Suppressor macrophage (primary cell): Measurements from ENCODE around the gene FAM171A1.

Experiments
- DNase-seq, 4 experiments: peaks; one replicate each; pipeline ENCODE4 v3.0.0-alpha.2; 2020 to 2022

FAM171A1 gene

GRCh38 chr10:15201589-15202300, 169.3 kb downstream of the FAM171A1 start:
- no peak for DNase-seq

DNA sequence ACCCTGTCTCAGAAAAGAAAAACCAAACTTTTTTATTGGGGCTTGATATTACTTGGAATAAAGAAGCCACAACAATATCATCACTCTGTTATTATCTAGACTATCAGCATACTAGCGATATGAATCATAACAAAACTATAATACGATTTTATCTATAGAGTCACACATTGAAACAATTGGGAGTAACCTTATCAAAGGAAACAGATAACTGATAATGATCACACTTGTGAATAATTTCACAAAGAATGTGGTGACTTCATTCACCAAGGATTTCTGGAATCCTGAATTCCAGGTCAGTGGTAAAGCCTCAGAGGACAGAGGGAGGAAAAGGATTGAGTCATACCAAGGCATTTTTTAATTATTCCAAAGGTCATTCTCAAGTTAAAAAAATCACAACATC, 170.5 kb downstream of the FAM171A1 start:
- DNase-seq: no peak

GRCh38 chr10:15197911-15198310, 173.2 kb downstream of the FAM171A1 start:
- DNase-seq: no peak

- no peak for DNase-seq
Measured at GRCh38 chr10:15197276-15197675, 173.8 kb downstream of the FAM171A1 start.

DNA sequence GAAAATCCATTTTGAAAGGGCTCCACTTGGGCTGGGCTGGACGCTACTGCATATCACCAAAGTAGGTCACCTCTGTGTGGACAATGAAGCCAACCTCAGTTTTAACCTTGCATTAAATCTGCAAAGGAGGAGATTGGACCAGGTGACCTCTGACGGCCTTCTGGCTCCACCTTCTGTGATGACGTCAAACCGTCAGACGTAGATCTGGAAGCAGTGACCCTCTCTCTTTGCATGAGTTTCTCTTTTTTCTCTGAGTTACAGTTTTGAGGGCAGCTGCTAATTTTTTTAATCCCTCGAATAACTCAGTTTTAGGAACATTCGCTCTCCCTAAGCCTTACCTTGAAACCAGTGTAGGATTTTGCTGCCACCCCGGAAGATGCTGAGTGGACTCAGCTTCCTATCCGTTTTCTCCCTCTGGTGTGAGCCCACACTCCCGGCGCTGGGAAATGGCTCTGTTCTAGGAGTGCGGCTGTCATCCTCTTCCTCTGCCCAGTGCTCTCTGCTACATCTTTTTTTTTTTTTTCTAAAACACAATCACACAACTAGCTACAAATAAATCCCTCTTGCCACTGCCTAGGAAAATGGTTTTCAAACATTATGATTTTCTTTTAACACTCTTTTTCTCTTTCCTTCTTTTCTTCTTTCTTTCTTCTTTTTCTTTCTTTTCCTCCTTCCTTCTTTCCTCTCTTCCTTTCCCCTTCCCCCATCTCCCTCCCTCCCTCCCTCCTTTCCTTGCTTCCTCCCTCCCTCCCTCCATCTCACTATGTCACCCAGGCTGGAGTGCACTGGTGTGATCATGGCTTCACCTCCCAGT, 174.9 kb downstream of the FAM171A1 start:
- peak in 2 of 4 experiments; percentile 3 to 6 for DNase-seq

GRCh38 chr10:15189133-15189885, 181.8 kb downstream of the FAM171A1 start:
- DNase-seq: peak; percentile 15 to 61 (median 46)

- no peak for DNase-seq
Measured at GRCh38 chr10:15188603-15189002, 182.5 kb downstream of the FAM171A1 start.

DNA sequence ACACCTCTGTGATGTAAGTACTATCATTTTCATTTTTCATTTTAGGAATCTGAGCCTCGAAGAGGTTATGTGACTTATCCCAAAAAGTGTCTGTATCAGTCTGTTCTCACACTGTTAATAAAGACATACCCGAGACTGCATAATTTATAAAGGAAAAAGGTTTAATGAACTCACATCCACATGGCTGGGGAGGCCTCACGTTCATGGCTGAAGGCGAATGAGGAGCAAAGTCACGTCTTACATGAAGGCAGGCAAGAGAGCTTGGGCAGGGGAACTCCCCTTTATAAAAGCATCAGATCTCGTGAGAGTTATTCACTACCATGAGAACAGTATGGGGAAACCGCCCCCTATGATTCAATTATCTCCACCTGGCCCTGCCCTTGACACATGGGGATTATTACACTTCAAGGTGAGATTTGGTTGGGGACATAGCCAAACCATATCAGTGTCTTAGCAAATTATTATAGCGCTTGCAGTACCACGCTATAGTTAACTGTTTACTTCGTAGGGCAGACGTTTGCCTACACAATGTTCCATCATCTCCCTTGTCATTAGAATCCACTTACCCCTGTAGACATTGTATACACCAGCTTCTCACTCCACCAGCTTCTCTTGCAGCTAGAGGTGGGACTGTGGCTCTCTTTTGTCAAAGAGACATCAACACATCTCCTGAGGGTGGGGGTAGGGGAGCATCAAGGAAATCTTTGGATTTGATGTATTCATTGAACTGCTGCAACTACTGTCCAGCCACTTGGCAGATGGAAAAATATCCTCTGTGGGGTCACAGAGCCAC, 187.2 kb downstream of the FAM171A1 start:
- no peak for DNase-seq

- no peak for DNase-seq
Measured at GRCh38 chr10:15182540-15183207, 188.4 kb downstream of the FAM171A1 start.

DNA sequence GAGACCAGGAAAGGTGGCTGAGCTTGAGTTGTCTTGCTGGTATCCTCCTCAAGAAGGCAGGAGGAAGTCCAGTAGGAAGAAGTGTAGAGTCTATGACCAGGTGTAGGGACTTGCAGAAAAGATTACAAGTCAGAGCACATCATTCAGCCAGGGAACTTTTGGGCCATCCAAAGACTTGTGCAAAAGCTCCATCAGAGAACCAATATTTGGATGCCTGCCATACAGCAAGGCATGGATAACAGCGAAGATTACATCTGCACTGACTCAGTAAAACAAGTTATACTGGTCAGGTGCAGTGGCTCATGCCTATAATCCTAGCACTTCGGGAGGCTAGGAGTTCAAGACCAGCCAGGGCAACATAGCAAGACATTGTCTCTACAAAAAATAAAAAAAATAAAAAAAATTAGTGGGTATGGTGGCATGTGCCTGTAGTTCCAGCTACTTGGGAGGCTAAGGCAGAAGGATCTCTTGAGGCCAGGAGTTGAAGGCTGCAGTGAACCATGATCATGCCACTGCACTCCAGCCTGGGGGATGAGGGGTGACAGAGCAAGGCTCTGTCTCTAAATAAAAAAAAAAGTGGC, 189.4 kb downstream of the FAM171A1 start:
- DNase-seq: no peak

DNA sequence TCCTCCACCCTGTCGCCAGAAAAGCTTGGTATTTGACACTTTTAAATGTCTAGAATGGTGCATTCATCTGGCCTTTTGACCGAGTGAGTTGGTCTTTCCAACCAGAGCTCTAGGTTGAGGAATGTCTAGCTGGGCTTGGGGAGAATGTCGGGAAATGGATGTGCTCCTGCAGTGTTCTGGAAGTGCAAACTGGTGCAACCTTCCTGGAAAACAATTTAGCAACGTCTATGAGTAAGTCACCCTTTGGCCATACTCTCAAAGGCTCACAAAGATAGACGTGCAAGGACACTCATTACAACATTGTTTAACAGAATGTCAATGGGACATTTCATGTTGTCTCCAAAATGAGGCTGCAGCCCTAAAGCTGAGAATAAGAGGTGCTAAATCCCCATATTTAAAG, 190.4 kb downstream of the FAM171A1 start:
- DNase-seq: no peak

- no peak for DNase-seq
Measured at GRCh38 chr10:15176269-15176668, 194.8 kb downstream of the FAM171A1 start.

DNA sequence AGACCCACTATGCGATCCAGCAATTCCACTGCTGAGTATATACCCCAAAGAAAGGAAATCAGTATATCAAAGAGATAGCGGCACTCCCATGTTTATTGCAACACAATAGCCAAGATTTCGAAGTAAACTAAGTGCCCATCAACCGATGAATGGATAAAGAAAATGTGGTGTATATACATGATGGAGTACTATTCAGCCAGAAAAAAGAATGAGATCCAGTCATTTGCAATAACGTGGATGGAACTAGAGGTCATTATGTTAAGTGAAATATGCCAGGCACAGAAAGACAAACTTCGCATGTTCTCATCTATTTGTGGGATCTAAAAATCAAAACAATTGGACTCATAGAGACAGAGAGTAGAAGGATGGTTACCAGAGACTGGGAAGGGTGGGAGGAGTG, 195.5 kb downstream of the FAM171A1 start:
- no peak for DNase-seq

DNA sequence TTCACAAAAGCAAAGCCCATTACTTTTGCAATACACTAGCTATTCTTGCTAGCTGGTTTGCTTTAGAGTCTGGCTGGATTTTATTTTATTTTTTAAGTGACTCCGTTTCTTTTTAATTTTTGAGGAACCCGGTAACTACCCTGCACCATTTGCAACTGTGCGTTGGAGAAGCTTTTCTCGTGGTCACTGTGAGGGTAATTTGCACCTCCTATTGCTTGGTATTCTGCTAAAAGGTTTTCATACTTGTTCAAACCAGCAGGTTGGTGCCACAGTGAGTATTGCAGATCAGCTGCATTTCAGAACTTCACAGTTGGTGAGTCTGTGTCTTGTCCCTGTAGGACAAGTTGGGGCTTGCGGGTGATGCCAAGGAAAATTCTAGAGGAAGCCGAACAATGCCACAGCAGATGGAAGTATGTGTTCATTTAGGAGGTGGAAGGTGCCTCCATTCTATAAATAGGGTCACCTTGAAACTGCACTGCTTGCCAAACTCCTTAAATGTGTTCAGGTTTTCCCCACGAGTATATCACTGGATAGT, 198.7 kb downstream of the FAM171A1 start:
- DNase-seq: no peak

DNA sequence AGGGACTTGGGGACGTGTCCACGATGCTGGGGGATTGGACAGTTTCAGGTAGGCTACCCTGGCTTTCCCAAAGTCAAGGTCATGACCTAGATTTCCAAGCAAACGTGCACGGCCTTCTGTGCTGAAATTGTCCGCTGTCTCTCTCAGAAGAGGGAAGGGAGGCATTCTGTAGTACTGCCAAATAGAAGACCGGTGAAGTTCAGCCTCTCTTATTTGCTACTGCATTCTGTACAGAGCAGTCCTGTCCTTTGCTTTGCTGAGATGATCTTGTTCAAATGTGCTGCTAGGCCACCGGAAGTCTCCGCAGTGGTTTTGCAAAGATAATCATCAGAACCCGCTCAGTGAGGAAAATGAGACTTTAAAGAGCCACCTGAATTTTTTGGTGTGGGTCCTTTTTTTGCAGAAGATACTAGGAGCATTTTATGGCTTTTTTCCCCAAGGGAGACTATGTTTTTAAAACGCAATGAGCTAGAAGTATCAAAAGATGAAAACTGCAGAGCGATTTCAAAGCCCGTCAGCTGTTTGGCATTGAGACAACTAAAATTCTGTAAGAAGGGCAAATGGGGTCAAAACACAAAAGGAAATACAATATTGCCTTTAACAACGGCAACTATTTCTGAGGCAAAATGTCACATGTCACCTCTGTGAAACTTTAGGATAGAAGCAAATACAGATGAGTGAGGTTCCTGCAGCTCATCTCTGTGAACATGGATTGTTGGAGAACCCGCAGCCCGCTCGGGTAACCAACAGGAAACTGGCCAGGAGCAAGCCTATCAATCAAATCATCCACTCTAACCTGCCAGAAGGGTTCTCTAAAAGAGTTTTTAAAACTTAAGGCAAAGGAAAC, 201.3 kb downstream of the FAM171A1 start:
- DNase-seq: peak in 1 of 4 experiments; percentile 7

DNA sequence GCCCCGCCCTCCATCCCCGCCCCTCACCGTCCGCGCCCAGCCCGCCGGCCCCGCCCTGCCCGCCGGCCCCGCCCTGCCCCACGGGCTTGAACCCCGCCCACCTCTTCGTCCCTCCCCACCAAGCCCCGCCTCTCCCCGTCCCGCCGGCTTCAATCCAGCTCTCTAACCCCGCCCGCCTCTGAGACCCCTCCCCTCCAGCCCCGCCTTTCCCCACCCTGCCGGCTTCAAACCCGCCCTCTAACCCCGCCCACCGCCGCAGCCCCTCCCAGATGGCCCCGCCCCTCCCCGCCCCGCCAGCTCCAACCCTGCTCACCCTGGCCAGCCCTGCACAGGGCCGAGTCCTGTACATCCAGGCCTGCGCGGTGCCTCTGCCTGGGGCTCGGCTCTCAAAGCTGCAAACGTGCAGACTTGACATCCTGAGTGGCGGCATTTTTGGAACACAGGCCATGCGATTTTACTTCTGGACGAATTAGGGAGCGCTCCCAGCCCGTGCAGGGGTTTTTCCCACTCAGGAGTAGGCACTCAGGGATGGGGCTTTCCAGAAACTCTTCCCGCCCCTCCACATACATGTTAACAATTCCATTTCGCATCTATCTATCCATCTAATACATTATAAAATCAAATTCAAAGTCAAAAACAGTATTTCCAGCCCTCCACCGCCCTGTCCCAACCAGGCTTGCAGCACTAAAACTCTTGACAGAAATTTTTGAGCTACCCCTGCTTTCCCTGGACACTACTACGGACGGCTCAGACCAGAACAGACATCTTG, 202.1 kb downstream of the FAM171A1 start:
- DNase-seq: peak; percentile 96 to 99 (median 98)

GRCh38 chr10:15168291-15168785, 202.8 kb downstream of the FAM171A1 start, which contains the start of gene NMT2:
Gene NMT2 (minus strand): TSS chr10:15168693. CDS start chr10:15168612, 81 bp downstream.
- peak in 1 of 4 experiments; percentile 92 for DNase-seq

GRCh38 chr10:15167411-15168290, 203.4 kb downstream of the FAM171A1 start:
- peak; percentile 13 to 67 (median 38) for DNase-seq
